ENCODE data around the gene PFKFB4. TPM values are rescaled to one million over a fixed set of nuclear protein-coding genes. Genes with fewer than 3 reads are reported as not detected.
A peak's percentile ranks its signal among the peaks of the same experiment; 100 is the strongest.

The PFKFB4 gene
- total RNA-seq, 2 donors from 2014 or later, result 12.6 to 19.0 TPM

GRCh38 chr3:48505968-48506504 lies 50.6 kb downstream of the PFKFB4 start:
- peaks cover 11% of the 10 kb centered on the region for H3K4me1 ChIP-seq (ENCODE audit: control insufficient read depth, insufficient read depth, low read length)
- no peaks in the 10 kb centered on the region for H3K27me3 ChIP-seq (ENCODE audit: control insufficient read depth, insufficient read depth, low read length, poor library complexity, severe bottlenecking)
- H3K36me3 Mint-ChIP-seq (ENCODE audit: low read depth), result peaks cover 3% of the 10 kb centered on the region
- WGBS, 2 experiments (ENCODE audit: insufficient coverage in 1 of 2, insufficient read length in 1 of 2), result 90 to 94% methylated on average over 3 to 6 of the region's 6 CpGs
- H3K4me3 Mint-ChIP-seq, result no peak overlapping the region
- DNase-seq, result no peak
- H3K9ac ChIP-seq (ENCODE audit: extremely low read depth, low read length, poor library complexity, severe bottlenecking), result no peak overlapping the region
- H3K27me3 Mint-ChIP-seq (ENCODE audit: insufficient read depth), result peaks cover 5% of the 10 kb centered on the region
- TF ChIP-seq, protein P1, sequence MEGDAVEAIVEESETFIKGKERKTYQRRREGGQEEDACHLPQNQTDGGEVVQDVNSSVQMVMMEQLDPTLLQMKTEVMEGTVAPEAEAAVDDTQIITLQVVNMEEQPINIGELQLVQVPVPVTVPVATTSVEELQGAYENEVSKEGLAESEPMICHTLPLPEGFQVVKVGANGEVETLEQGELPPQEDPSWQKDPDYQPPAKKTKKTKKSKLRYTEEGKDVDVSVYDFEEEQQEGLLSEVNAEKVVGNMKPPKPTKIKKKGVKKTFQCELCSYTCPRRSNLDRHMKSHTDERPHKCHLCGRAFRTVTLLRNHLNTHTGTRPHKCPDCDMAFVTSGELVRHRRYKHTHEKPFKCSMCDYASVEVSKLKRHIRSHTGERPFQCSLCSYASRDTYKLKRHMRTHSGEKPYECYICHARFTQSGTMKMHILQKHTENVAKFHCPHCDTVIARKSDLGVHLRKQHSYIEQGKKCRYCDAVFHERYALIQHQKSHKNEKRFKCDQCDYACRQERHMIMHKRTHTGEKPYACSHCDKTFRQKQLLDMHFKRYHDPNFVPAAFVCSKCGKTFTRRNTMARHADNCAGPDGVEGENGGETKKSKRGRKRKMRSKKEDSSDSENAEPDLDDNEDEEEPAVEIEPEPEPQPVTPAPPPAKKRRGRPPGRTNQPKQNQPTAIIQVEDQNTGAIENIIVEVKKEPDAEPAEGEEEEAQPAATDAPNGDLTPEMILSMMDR (conservative IDR thresholded peaks at IDR 0.05), result no peak
- H3K4me1 Mint-ChIP-seq, result peaks cover 29% of the 10 kb centered on the region
- no peak overlapping the region for H3K4me3 ChIP-seq (ENCODE audit: low read length)
- no peak overlapping the region for H3K27ac ChIP-seq (ENCODE audit: low read depth, low read length)
- no peak overlapping the region for H3K27ac Mint-ChIP-seq
- H3K36me3 ChIP-seq (ENCODE audit: control insufficient read depth, insufficient read depth, low read length), result no peaks in the 10 kb centered on the region
- no peaks in the 10 kb centered on the region for H3K9me3 ChIP-seq (ENCODE audit: control insufficient read depth, low read length)
- H3K9me3 Mint-ChIP-seq, result no peaks in the 10 kb centered on the region

- Mint-ChIP-seq H3K27ac (no peak overlapping the region), H3K9me3 (no peaks in the 10 kb centered on the region), H3K4me1 (peaks cover 27% of the 10 kb centered on the region), H3K36me3 (ENCODE audit: low read depth) (peaks cover 8% of the 10 kb centered on the region), H3K27me3 (ENCODE audit: insufficient read depth) (peaks cover 5% of the 10 kb centered on the region), H3K4me3 (peak overlapping the region; percentile 81)
- Histone ChIP-seq H3K4me1 (ENCODE audit: control insufficient read depth, insufficient read depth, low read length) (peaks cover 11% of the 10 kb centered on the region), H3K36me3 (ENCODE audit: control insufficient read depth, insufficient read depth, low read length) (peaks cover 2% of the 10 kb centered on the region), H3K9me3 (ENCODE audit: control insufficient read depth, low read length) (no peaks in the 10 kb centered on the region), H3K4me3 (ENCODE audit: low read length) (peak overlapping the region; percentile 88), H3K27me3 (ENCODE audit: control insufficient read depth, insufficient read depth, low read length, poor library complexity, severe bottlenecking) (no peaks in the 10 kb centered on the region), H3K27ac (ENCODE audit: low read depth, low read length) (no peak overlapping the region), H3K9ac (ENCODE audit: extremely low read depth, low read length, poor library complexity, severe bottlenecking) (no peak overlapping the region)
- TF ChIP-seq, protein P1 (conservative IDR thresholded peaks at IDR 0.05), result no peak
- no peak for DNase-seq
- 86 to 100% methylated on average over 1 to 2 of the region's 2 CpGs for WGBS, 2 experiments (ENCODE audit: insufficient coverage in 1 of 2, insufficient read length in 1 of 2)
Observed at GRCh38 chr3:48505146-48505545, 51.5 kb downstream of the PFKFB4 start.

DNA sequence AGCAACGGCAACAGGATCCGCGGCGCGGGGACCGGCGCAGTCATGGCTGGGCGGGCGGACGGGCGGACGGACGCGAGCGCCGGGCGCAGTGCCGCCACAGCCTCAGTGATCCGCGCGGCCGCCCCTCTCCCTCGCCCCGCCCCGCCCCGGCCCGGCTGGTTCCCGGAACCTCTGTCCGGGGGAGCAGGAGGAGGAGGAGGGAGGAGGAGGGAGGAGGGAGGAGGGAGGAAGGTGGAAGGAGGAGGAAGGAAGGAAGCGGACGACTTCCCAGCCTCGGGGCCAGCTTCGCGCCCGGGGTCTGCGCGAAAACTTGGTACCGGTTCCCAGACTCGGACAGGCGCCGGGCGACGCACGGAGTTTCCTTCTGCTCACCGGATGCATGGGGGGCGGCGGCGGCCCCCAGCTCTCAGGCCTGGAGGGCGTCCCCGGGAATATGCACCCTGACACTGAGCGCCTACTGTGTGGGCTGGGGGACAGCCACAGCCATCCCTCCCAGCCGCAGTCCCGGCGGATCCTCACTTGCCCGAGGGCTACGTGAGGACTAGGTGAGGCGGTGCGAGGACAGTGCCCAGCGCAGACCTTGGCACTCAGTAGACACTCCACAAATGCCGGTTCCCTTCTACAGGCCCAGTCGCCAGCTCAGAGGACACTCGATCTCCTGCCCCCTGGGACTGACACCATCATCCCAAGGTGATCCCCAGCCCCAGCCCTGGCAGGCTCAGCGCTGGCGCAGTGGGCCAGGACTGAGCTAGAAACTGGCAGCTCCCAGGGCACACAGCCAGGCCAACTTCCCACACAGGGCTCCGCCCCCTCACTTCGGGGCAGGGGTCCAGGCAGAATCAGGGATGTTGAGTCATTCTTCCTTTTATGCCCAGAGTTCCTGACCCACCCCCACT lies 52.3 kb downstream of the PFKFB4 start, which contains the start of gene SHISA5:
SHISA5 (minus strand) TSS at position 124 of the 896 bp plus-strand sequence; CDS start at position 44, 80 bp downstream.
- peak; percentile 83 for DNase-seq
- peak within 1 kb of the TSS; percentile 32 for H3K27ac ChIP-seq (ENCODE audit: low read depth, low read length)
- H3K4me1 ChIP-seq (ENCODE audit: control insufficient read depth, insufficient read depth, low read length), result peaks cover 11% of the 10 kb centered on the region
- H3K4me1 Mint-ChIP-seq, result peaks cover 27% of the 10 kb centered on the region
- WGBS, 2 experiments (ENCODE audit: insufficient coverage in 1 of 2, insufficient read length in 1 of 2), result 10 to 27% methylated on average over 17 to 59 of the region's 66 CpGs
- peaks cover 7% of the 10 kb centered on the region for H3K36me3 ChIP-seq (ENCODE audit: control insufficient read depth, insufficient read depth, low read length)
- H3K27ac Mint-ChIP-seq, result peak within 1 kb of the TSS; percentile 85
- peak within 1 kb of the TSS; percentile 81 for H3K4me3 Mint-ChIP-seq
- peaks cover 15% of the 10 kb centered on the region for H3K36me3 Mint-ChIP-seq (ENCODE audit: low read depth)
- peaks cover 5% of the 10 kb centered on the region for H3K27me3 Mint-ChIP-seq (ENCODE audit: insufficient read depth)
- H3K9ac ChIP-seq (ENCODE audit: extremely low read depth, low read length, poor library complexity, severe bottlenecking), result peak within 1 kb of the TSS; percentile 57
- TF ChIP-seq, protein P1 (conservative IDR thresholded peaks at IDR 0.05), result no peak
- no peaks in the 10 kb centered on the region for H3K27me3 ChIP-seq (ENCODE audit: control insufficient read depth, insufficient read depth, low read length, poor library complexity, severe bottlenecking)
- H3K9me3 ChIP-seq (ENCODE audit: control insufficient read depth, low read length), result no peaks in the 10 kb centered on the region
- H3K4me3 ChIP-seq (ENCODE audit: low read length), result peak within 1 kb of the TSS; percentile 88
- H3K9me3 Mint-ChIP-seq, result no peaks in the 10 kb centered on the region

Measured in endodermal cell (in vitro differentiated cells).